WTC11 (cell line): ENCODE data around the gene THSD4. TPM values are rescaled to one million over a fixed set of nuclear protein-coding genes. Genes with fewer than 3 reads are reported as not detected.
A peak's percentile ranks its signal among the peaks of the same experiment; 100 is the strongest.
"Not testable (repeated sequence)": the region's sequence is repeated elsewhere in the genome, so short reads cannot be mapped to it uniquely, and the experiment has no call there.

ENCODE experiments used
- ATAC-seq: fragments of 200-7000 bp; cut with Tn5 transposase; 2 replicates; pipeline ENCODE4 v1.10.0; 2021; ENCODE audit warnings: mild to moderate bottlenecking, moderate library complexity
- CTCF ChIA-PET: fragments of 300-600 bp; sonication (Branson Sonifier 250); formaldehyde crosslinking; loops from one replicate; lab custom pipeline; 2021; ENCODE audit warnings: antibody characterized with exemption; lab: Charles Lee
- POLR2A ChIA-PET: fragments of 350-600 bp; sonication (Branson Sonifier 250); formaldehyde crosslinking; loops from one replicate; lab custom pipeline; 2021; ENCODE audit warnings: antibody characterized with exemption; lab: Charles Lee
- DNase-seq: peaks from one replicate; pipeline ENCODE4 v3.0.0; 2021; ENCODE audit warnings: low spot score
- H3K27ac Mint-ChIP-seq: 2 replicates; pipeline ENCODE4 v1.8.0; 2021; ENCODE audit warnings: mixed read lengths
- H3K27me3 Mint-ChIP-seq: 2 replicates; pipeline ENCODE4 v1.8.0; 2021; ENCODE audit warnings: low read depth, mild to moderate bottlenecking, moderate library complexity, mixed read lengths
- H3K36me3 Mint-ChIP-seq: 2 replicates; pipeline ENCODE4 v1.8.0; 2021; ENCODE audit warnings: mixed read lengths
- H3K4me1 Mint-ChIP-seq: 2 replicates; pipeline ENCODE4 v1.8.0; 2022; ENCODE audit warnings: mixed read lengths
- H3K4me3 Mint-ChIP-seq: 2 replicates; pipeline ENCODE4 v1.8.0; 2021; ENCODE audit warnings: mild to moderate bottlenecking, moderate library complexity, mixed read lengths
- H3K9me3 Mint-ChIP-seq: 2 replicates; pipeline ENCODE4 v1.8.0; 2021; ENCODE audit warnings: mixed read lengths
- ESRRA ChIP-seq: sonication (generic); formaldehyde crosslinking; IDR thresholded peaks from 2 replicates; pipeline ENCODE4 v1.8.1; 2022; ENCODE audit warnings: mild to moderate bottlenecking, missing genetic modification reagents, borderline replicate concordance
- FOXJ3 ChIP-seq: sonication (generic); formaldehyde crosslinking; IDR thresholded peaks from 2 replicates; pipeline ENCODE4 v1.9.0; 2021; ENCODE audit warnings: missing genetic modification reagents, mild to moderate bottlenecking, borderline replicate concordance
- FOXP4 ChIP-seq: sonication (generic); formaldehyde crosslinking; IDR thresholded peaks from 2 replicates; pipeline ENCODE4 v1.8.0; 2022; ENCODE audit warnings: mild to moderate bottlenecking, missing genetic modification reagents
- GABPB1 ChIP-seq: sonication (generic); formaldehyde crosslinking; IDR thresholded peaks from 2 replicates; pipeline ENCODE4 v1.8.1; 2023; ENCODE audit warnings: mild to moderate bottlenecking, missing genetic modification reagents
- GRHL2 ChIP-seq: fragments of 250-450 bp; sonication (Bioruptor Pico); IDR thresholded peaks from 2 replicates; pipeline ENCODE4 v1.8.0; 2022; ENCODE audit warnings: mild to moderate bottlenecking, moderate library complexity; ENCODE audit not compliant: insufficient replicate concordance, severe bottlenecking
- HMGXB4 ChIP-seq: sonication (generic); formaldehyde crosslinking; IDR thresholded peaks from 2 replicates; pipeline ENCODE4 v1.8.1; 2023; ENCODE audit warnings: mild to moderate bottlenecking, moderate library complexity, missing genetic modification reagents
- IRF1 ChIP-seq: sonication (generic); formaldehyde crosslinking; IDR thresholded peaks from 2 replicates; pipeline ENCODE4 v1.8.0; 2023; ENCODE audit warnings: missing genetic modification reagents
- MAX ChIP-seq: sonication (generic); formaldehyde crosslinking; IDR thresholded peaks from 2 replicates; pipeline ENCODE4 v1.8.0; 2022; ENCODE audit warnings: mild to moderate bottlenecking, missing genetic modification reagents
- MLX ChIP-seq: sonication (generic); formaldehyde crosslinking; IDR thresholded peaks from 2 replicates; pipeline ENCODE4 v1.8.1; 2023; ENCODE audit warnings: mild to moderate bottlenecking, missing genetic modification reagents, moderate library complexity
- NFYB ChIP-seq: sonication (generic); formaldehyde crosslinking; conservative IDR thresholded peaks from 2 replicates; pipeline ENCODE4 v1.8.0; 2022; ENCODE audit warnings: low read depth, missing genetic modification reagents
- SOX15 ChIP-seq: fragments of 250-450 bp; sonication (Bioruptor Pico); IDR thresholded peaks from 2 replicates; pipeline ENCODE4 v1.9.0; 2021; ENCODE audit warnings: mild to moderate bottlenecking
- STAT6 ChIP-seq: sonication (generic); formaldehyde crosslinking; conservative IDR thresholded peaks from 2 replicates; pipeline ENCODE4 v1.8.1; 2023; ENCODE audit warnings: mild to moderate bottlenecking, low read depth, missing genetic modification reagents, moderate library complexity
- TEAD1 ChIP-seq: sonication (generic); formaldehyde crosslinking; IDR thresholded peaks from 2 replicates; pipeline ENCODE4 v1.8.0; 2022; ENCODE audit warnings: mild to moderate bottlenecking, missing genetic modification reagents
- TEAD4 ChIP-seq: sonication (generic); formaldehyde crosslinking; IDR thresholded peaks from 2 replicates; pipeline ENCODE4 v1.8.0; 2022; ENCODE audit warnings: mild to moderate bottlenecking, missing genetic modification reagents
- USF2 ChIP-seq: sonication (generic); formaldehyde crosslinking; IDR thresholded peaks from 2 replicates; pipeline ENCODE4 v1.8.1; 2023; ENCODE audit warnings: mild to moderate bottlenecking, missing genetic modification reagents, moderate library complexity
- ZNF219 ChIP-seq: sonication (generic); formaldehyde crosslinking; IDR thresholded peaks from 2 replicates; pipeline ENCODE4 v1.8.0; 2023; ENCODE audit warnings: missing genetic modification reagents, mild to moderate bottlenecking, borderline replicate concordance
- ZNF232 ChIP-seq: sonication (generic); formaldehyde crosslinking; IDR thresholded peaks from 2 replicates; pipeline ENCODE4 v1.8.0; 2022; ENCODE audit warnings: mild to moderate bottlenecking, missing genetic modification reagents
- ZNF416 ChIP-seq: fragments of 250-450 bp; sonication (Bioruptor Pico); IDR thresholded peaks from 2 replicates; pipeline ENCODE4 v1.9.0; 2021; ENCODE audit warnings: mild to moderate bottlenecking, inconsistent platforms
- total RNA-seq: library from RNA; stranded (reverse); gene quantifications from 3 replicates; pipeline ENCODE4 v1.2.3, GENCODE V29; 2021

Gene THSD4
- total RNA-seq, 1 experiment from 2014 or later, result 7.8 TPM

- TF ChIP-seq USF2 (CRISPR knock-in tag) (no peak), GRHL2 (CRISPR knock-in tag) (no peak), ZNF232 (no peak), FOXJ3 (CRISPR knock-in tag) (no peak), GABPB1 (CRISPR knock-in tag) (no peak), MLX (CRISPR knock-in tag) (no peak), ZNF219 (CRISPR knock-in tag) (no peak)
Measured at GRCh38 chr15:71212146-71212545, 96.9 kb downstream of the THSD4 start (continued).

- ATAC-seq, DNase-seq, H3K4me3 Mint-ChIP-seq, H3K36me3 Mint-ChIP-seq, H3K4me1 Mint-ChIP-seq, POLR2A ChIA-PET, H3K27ac Mint-ChIP-seq: not testable (repeated sequence)
- Mint-ChIP-seq H3K27me3 (peaks cover 29% of the 10 kb centered on the region), H3K9me3 (peaks cover 19% of the 10 kb centered on the region)
- TF ChIP-seq NFYB (CRISPR knock-in tag), result peak; percentile 44; the same call in 1 of the 2 replicates
- CTCF ChIA-PET, result interaction anchor here (1.1 to 1.2 kb wide), 2 partner anchors 9 to 14 kb away, joined by 3 read pairs; no protein-coding TSS in a partner anchor
Measured at GRCh38 chr15:71213943-71214342, 98.7 kb downstream of the THSD4 start.

GRCh38 chr15:71215126-71215894 lies 100.0 kb downstream of the THSD4 start:
- ChIA-PET POLR2A (no interaction called here), CTCF (interaction anchor here (1.5 kb wide), 1 partner anchor 42 kb away, joined by 4 read pairs; no protein-coding TSS in a partner anchor)
- peak; percentile 88 for ATAC-seq
- Mint-ChIP-seq H3K27me3 (peaks cover 29% of the 10 kb centered on the region), H3K36me3 (no peaks in the 10 kb centered on the region), H3K27ac (no peak overlapping the region; the same call in 1 of the 2 replicates), H3K4me1 (peaks cover 5% of the 10 kb centered on the region; the same call in 1 of the 2 replicates), H3K9me3 (peaks cover 16% of the 10 kb centered on the region), H3K4me3 (no peak overlapping the region)
- peak; percentile 44 for DNase-seq
- TF ChIP-seq ESRRA (CRISPR knock-in tag) (no peak), SOX15 (CRISPR knock-in tag) (no peak), FOXP4 (CRISPR knock-in tag) (no peak), IRF1 (peak; percentile 49; the same call in 1 of the 2 replicates), USF2 (CRISPR knock-in tag) (peak; percentile 76), TEAD1 (CRISPR knock-in tag) (peak; percentile 61; the same call in 1 of the 2 replicates), HMGXB4 (CRISPR knock-in tag) (no peak), ZNF416 (no peak), TEAD4 (CRISPR knock-in tag) (no peak), MAX (peak; percentile 67; the same call in 1 of the 2 replicates), STAT6 (CRISPR knock-in tag) (no peak)
